Pancreas (tissue), 10 donors: ENCODE data around the gene SHB. TPM values are rescaled to one million over a fixed set of nuclear protein-coding genes. Genes with fewer than 3 reads are reported as not detected.

Experiments
- ATAC-seq, 4 donors: fragments of 200-7000 bp; cut with Tn5 transposase; one replicate each; pipeline versions ENCODE4 v1.8.0 to v1.9.1; 2020; ENCODE audit warnings: mild to moderate bottlenecking in 4 of 4, moderate library complexity in 4 of 4
- DNase-seq, 6 donors: peaks; one replicate each; pipeline ENCODE4 v3.0.0-alpha.2; 2020
- FAIRE-seq: peaks from 2 replicates; lab custom pipeline; 2012; peaks lifted over from hg19 to GRCh38; lab: Jason Lieb, UNC
- H3K27ac ChIP-seq, 4 donors: fragments of 200-600 bp; sonication (generic); 1 replicate in 3 of 4; 2 replicates in 1 of 4; pipeline versions ENCODE4 v1.5.0 to v1.8.0; 2020
- H3K27me3 ChIP-seq, 4 donors: fragments of 200-600 bp; one replicate each; pipeline ENCODE4 v1.8.0; 2021
- H3K36me3 ChIP-seq, 3 donors: fragments of 200-600 bp; sonication (generic) in 1 of 3; one replicate each; pipeline versions ENCODE4 v1.5.0 to v1.8.0; 2020 to 2021
- H3K4me1 ChIP-seq, 3 donors: fragments of 200-600 bp; one replicate each; pipeline ENCODE4 v1.8.0; 2021
- H3K4me3 ChIP-seq, 4 donors: fragments of 200-600 bp; sonication (generic) in 2 of 4; one replicate each; pipeline versions ENCODE4 v1.5.0 to v1.8.0; 2020 to 2021
- H3K9me3 ChIP-seq, 4 donors: fragments of 200-600 bp; one replicate each; pipeline ENCODE4 v1.8.0; 2021
- WGBS, 2 donors: extraction: QIAGEN DNeasy Blood & Tissue Kit; methylation state at CpG; one replicate each; pipeline ENCODE4 v1.1.7; 2013; 5-methylcytosine and 5-hydroxymethylcytosine counted together
- intact Hi-C, 3 donors: fragments of 100-400 bp; cut with DNase I; formaldehyde crosslinking; loops; one replicate each; pipeline versions ENCODE4 v1.11.1 to v1.14.2; 2022
- polyA plus RNA-seq, 2 donors: library from polyadenylated mRNA; stranded (reverse); fragments of 200-250 nt; gene quantifications; one replicate each; pipeline ENCODE4 v1.2.3, GENCODE V29; 2013
- total RNA-seq, 6 donors: library from RNA; stranded (reverse); fragmentation: NEBNext Ultra II Directional in 4 of 6; extraction: Animal tissue kit (Norgen Biotek cat#: 25700) in 4 of 6; gene quantifications; one replicate each; pipeline versions ENCODE4 v1.2.1 to v1.2.4, GENCODE V29; 2021 to 2023
- TF ChIP-seq, protein P1 (sequence below), 4 donors: fragments of 200-600 bp; sonication (generic) in 3 of 4; IDR thresholded peaks; one replicate each; pipeline versions ENCODE4 v1.5.0 to v1.8.0; 2021; ENCODE audit warnings: antibody characterized with exemption in 4 of 4
- donor health status: healthy with polysubstance abuse.
- donor health status: DM: no; HTN: no; CAD: no; lungs with moderate emphysema.
- donor health status: DM: no; HTN: no; CAD: no.
- donor health status: control.
- donor health status: control.
- donor health status: Bipolar disorder and iron deficiency.
- donor health status: DM: yes; HTN: yes; CAD: no.
- donor health status: DM: no; HTN: no; CAD: no.
- donor health status: DM: no; HTN: no; CAD: no.
- donor health status: DM: yes; HTN: yes; CAD: no.

The SHB gene
- total and polyA plus RNA-seq, 8 donors = 11.5 to 24.2 (median 19.2) TPM

- H3K27ac ChIP-seq = no peak overlapping the region
- H3K4me3 ChIP-seq = no peak overlapping the region
- TF ChIP-seq, protein P1, sequence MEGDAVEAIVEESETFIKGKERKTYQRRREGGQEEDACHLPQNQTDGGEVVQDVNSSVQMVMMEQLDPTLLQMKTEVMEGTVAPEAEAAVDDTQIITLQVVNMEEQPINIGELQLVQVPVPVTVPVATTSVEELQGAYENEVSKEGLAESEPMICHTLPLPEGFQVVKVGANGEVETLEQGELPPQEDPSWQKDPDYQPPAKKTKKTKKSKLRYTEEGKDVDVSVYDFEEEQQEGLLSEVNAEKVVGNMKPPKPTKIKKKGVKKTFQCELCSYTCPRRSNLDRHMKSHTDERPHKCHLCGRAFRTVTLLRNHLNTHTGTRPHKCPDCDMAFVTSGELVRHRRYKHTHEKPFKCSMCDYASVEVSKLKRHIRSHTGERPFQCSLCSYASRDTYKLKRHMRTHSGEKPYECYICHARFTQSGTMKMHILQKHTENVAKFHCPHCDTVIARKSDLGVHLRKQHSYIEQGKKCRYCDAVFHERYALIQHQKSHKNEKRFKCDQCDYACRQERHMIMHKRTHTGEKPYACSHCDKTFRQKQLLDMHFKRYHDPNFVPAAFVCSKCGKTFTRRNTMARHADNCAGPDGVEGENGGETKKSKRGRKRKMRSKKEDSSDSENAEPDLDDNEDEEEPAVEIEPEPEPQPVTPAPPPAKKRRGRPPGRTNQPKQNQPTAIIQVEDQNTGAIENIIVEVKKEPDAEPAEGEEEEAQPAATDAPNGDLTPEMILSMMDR (IDR thresholded peaks at IDR 0.05) = no peak
- WGBS, 2 donors = 90 to 95% methylated on average over 3 of the region's 3 CpGs
- H3K9me3 ChIP-seq = no peaks in the 10 kb centered on the region
- DNase-seq (no peak), ATAC-seq (no peak), FAIRE-seq (no peak)
- no peaks in the 10 kb centered on the region for H3K36me3 ChIP-seq
- H3K27me3 ChIP-seq = no peaks in the 10 kb centered on the region
- intact Hi-C loops = no loop called here
- H3K4me1 ChIP-seq = peaks cover 0 to 8% (median 4%) of the 10 kb centered on the region in 3 donors
Observed at GRCh38 chr9:38107405-38107804, 38.4 kb upstream of the SHB start.

- 78 to 86% methylated on average over 3 of the region's 3 CpGs for WGBS, 2 donors
Observed at GRCh38 chr9:38106488-38106887, 37.5 kb upstream of the SHB start.

GRCh38 chr9:38103340-38103739 is 34.3 kb upstream of the SHB start:
- intact Hi-C loops = no loop called here
- no peak for FAIRE-seq
- no peak overlapping the region for H3K4me3 ChIP-seq

More at GRCh38 chr9:38106488-38106887, 37.5 kb upstream of the SHB start:
- intact Hi-C loops = no loop called here
- H3K4me1 ChIP-seq = peaks cover 0 to 8% (median 4%) of the 10 kb centered on the region in 3 donors
- FAIRE-seq (no peak), DNase-seq (no peak), ATAC-seq (no peak)
- no peak overlapping the region for H3K27ac ChIP-seq
- H3K27me3 ChIP-seq = no peaks in the 10 kb centered on the region
- no peaks in the 10 kb centered on the region for H3K9me3 ChIP-seq
- no peak overlapping the region for H3K4me3 ChIP-seq
- TF ChIP-seq, protein P1 (IDR thresholded peaks at IDR 0.05) = no peak
- no peaks in the 10 kb centered on the region for H3K36me3 ChIP-seq

DNA sequence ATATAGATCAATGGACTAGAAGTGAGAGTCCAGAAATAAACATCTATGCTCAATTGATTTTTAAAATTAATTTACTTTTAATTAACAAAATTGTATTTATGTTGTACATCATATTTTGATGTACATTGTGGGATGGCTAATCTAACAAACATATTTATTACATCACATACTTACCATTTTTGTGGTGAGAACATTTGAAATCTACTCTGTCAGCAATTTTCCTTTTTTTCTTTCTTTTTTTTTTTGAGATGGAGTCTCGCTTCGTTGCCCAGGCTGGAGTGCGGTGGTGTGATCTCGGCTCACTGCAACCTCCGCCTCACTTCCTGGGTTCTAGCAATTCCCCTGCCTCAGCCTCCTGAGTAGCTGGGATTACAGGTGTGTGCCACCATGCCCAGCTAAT is 32.4 kb upstream of the SHB start:
- no peak overlapping the region for H3K4me3 ChIP-seq
- no peaks in the 10 kb centered on the region for H3K4me1 ChIP-seq
- intact Hi-C loops = no loop called here
- no peak for DNase-seq
- FAIRE-seq = no peak
- WGBS, 2 donors = 92 to 94% methylated on average over 5 of the region's 5 CpGs
- ATAC-seq = no peak
- TF ChIP-seq, protein P1 (IDR thresholded peaks at IDR 0.05) = no peak
- no peaks in the 10 kb centered on the region for H3K36me3 ChIP-seq
- no peaks in the 10 kb centered on the region for H3K27me3 ChIP-seq
- no peaks in the 10 kb centered on the region for H3K9me3 ChIP-seq
- H3K27ac ChIP-seq = no peak overlapping the region

More at GRCh38 chr9:38103340-38103739, 34.3 kb upstream of the SHB start:
- DNase-seq = no peak
- WGBS, 2 donors = 83 to 86% methylated on average over 2 of the region's 2 CpGs
- Histone ChIP-seq H3K36me3 (no peaks in the 10 kb centered on the region), H3K9me3 (no peaks in the 10 kb centered on the region), H3K27ac (no peak overlapping the region), H3K27me3 (no peaks in the 10 kb centered on the region), H3K4me1 (peaks cover 0 to 6% (median 4%) of the 10 kb centered on the region in 3 donors)
- TF ChIP-seq, protein P1 (IDR thresholded peaks at IDR 0.05) = no peak
- no peak for ATAC-seq

GRCh38 chr9:38096238-38096805 is 27.3 kb upstream of the SHB start:
- no peak overlapping the region for H3K27ac ChIP-seq
- intact Hi-C loops = loop anchor here in 1 of 3 donors (10.0 kb wide), 1 partner anchor 248 kb away; no protein-coding TSS in a partner anchor
- FAIRE-seq (no peak), ATAC-seq (no peak), DNase-seq (no peak)
- no peaks in the 10 kb centered on the region for H3K9me3 ChIP-seq
- no peaks in the 10 kb centered on the region for H3K27me3 ChIP-seq
- H3K36me3 ChIP-seq = no peaks in the 10 kb centered on the region
- WGBS, 2 donors = 80 to 84% methylated on average over 5 of the region's 5 CpGs
- H3K4me3 ChIP-seq = no peak overlapping the region
- no peaks in the 10 kb centered on the region for H3K4me1 ChIP-seq
- TF ChIP-seq, protein P1 (IDR thresholded peaks at IDR 0.05) = no peak
